ENCODE measurements around the gene SPRR3. TPM values are rescaled to one million over a fixed set of nuclear protein-coding genes. Genes with fewer than 3 reads are reported as not detected.

The SPRR3 gene
- not detected for total RNA-seq
- polyA plus RNA-seq = 1 to 10 TPM in 2 of 3 donors, under 1 TPM in 1; 0.39 to 9.3 (median 1.8) TPM
- long read RNA-seq, donor 1 = 0 reads
- long read RNA-seq, donor 2 = 0 reads

GRCh38 chr1:153001382-153001781 lies at the start of gene SPRR3:
Gene SPRR3, plus strand, starts transcription at chr1:153001749. Its CDS starts 1,272 bp downstream, at chr1:153003021.
- WGBS, 5 donors = 49 to 60% (median 58%) methylated on average over 2 of the region's 2 CpGs
- H3K27ac ChIP-seq = no peak within 1 kb of the TSS
- no peaks in the 10 kb centered on the region for H3K4me1 ChIP-seq
- intact Hi-C loops (cut with DNase I; ENCODE audit: low total_unique reads) = no loop called here
- H3K36me3 ChIP-seq = no peaks in the 10 kb centered on the region
- peaks cover 0 to 3% (median 0%) of the 10 kb centered on the region in 8 donors for H3K9me3 ChIP-seq
- H3K4me3 ChIP-seq = no peak within 1 kb of the TSS
- peaks cover 0 to 16% (median 0%) of the 10 kb centered on the region in 7 donors for H3K27me3 ChIP-seq (replicated peaks in 1 of 7)
- DNase-seq = no peak
- TF ChIP-seq POLR2AphosphoS5 (IDR thresholded peaks at IDR 0.05) = no peak
- TF ChIP-seq POLR2A (IDR thresholded peaks at IDR 0.05) = no peak
- no peak for TF ChIP-seq CTCF (IDR thresholded peaks at IDR 0.05 in 8 of 11, conservative IDR thresholded peaks at IDR 0.05 in 3 of 11)

GRCh38 chr1:152953761-152954160 lies 47.8 kb upstream of the SPRR3 start:
- Histone ChIP-seq H3K4me1 (no peaks in the 10 kb centered on the region), H3K4me3 (no peak overlapping the region), H3K36me3 (no peaks in the 10 kb centered on the region), H3K27me3 (replicated peaks in 1 of 7) (peaks cover 0 to 4% (median 0%) of the 10 kb centered on the region in 7 donors), H3K9me3 (no peaks in the 10 kb centered on the region), H3K27ac (no peak overlapping the region)
- no peak for TF ChIP-seq POLR2A (IDR thresholded peaks at IDR 0.05)
- no peak for TF ChIP-seq CTCF (IDR thresholded peaks at IDR 0.05 in 8 of 11, conservative IDR thresholded peaks at IDR 0.05 in 3 of 11)
- TF ChIP-seq POLR2AphosphoS5 (IDR thresholded peaks at IDR 0.05) = no peak
- no peak for DNase-seq
- intact Hi-C loops (cut with DNase I; ENCODE audit: low total_unique reads) = no loop called here
- WGBS, 5 donors = 70 to 92% (median 78%) methylated on average over 2 to 7 of the region's 7 CpGs

- intact Hi-C loops (cut with DNase I; ENCODE audit: low total_unique reads) = no loop called here
- Histone ChIP-seq H3K27ac (no peak overlapping the region), H3K36me3 (no peaks in the 10 kb centered on the region), H3K9me3 (no peaks in the 10 kb centered on the region), H3K4me1 (no peaks in the 10 kb centered on the region), H3K4me3 (no peak overlapping the region), H3K27me3 (replicated peaks in 1 of 7) (peaks cover 0 to 4% (median 0%) of the 10 kb centered on the region in 7 donors)
- DNase-seq = no peak
- TF ChIP-seq POLR2AphosphoS5 (IDR thresholded peaks at IDR 0.05) (no peak), CTCF (IDR thresholded peaks at IDR 0.05 in 8 of 11, conservative IDR thresholded peaks at IDR 0.05 in 3 of 11) (no peak), POLR2A (IDR thresholded peaks at IDR 0.05) (no peak)
- WGBS, 5 donors = 69 to 88% (median 83%) methylated on average over 6 of the region's 6 CpGs
These were observed 47.1 kb upstream of the SPRR3 start for GRCh38 chr1:152954436-152954835.

- intact Hi-C loops (cut with DNase I; ENCODE audit: low total_unique reads) = no loop called here
- no peak overlapping the region for H3K4me3 ChIP-seq
- no peaks in the 10 kb centered on the region for H3K36me3 ChIP-seq
- no peak overlapping the region for H3K27ac ChIP-seq
- 79 to 87% (median 82%) methylated on average over 3 of the region's 3 CpGs for WGBS, 5 donors
- H3K27me3 ChIP-seq (replicated peaks in 1 of 7) = peaks cover 0 to 20% (median 0%) of the 10 kb centered on the region in 7 donors
- H3K9me3 ChIP-seq = no peaks in the 10 kb centered on the region
- no peak for DNase-seq
- TF ChIP-seq POLR2A (IDR thresholded peaks at IDR 0.05) (no peak), POLR2AphosphoS5 (IDR thresholded peaks at IDR 0.05) (no peak)
- no peaks in the 10 kb centered on the region for H3K4me1 ChIP-seq
These were observed 44.0 kb upstream of the SPRR3 start for GRCh38 chr1:152957561-152957960.

Measured in spleen (tissue), 13 donors.